ENCODE results near the gene OFD1.

GRCh38 chrX:13716905-13717304 is 17.6 kb upstream of the OFD1 start:
- no peak for TF ChIP-seq POLR2A (IDR thresholded peaks at IDR 0.05)
- TF ChIP-seq, protein P1, sequence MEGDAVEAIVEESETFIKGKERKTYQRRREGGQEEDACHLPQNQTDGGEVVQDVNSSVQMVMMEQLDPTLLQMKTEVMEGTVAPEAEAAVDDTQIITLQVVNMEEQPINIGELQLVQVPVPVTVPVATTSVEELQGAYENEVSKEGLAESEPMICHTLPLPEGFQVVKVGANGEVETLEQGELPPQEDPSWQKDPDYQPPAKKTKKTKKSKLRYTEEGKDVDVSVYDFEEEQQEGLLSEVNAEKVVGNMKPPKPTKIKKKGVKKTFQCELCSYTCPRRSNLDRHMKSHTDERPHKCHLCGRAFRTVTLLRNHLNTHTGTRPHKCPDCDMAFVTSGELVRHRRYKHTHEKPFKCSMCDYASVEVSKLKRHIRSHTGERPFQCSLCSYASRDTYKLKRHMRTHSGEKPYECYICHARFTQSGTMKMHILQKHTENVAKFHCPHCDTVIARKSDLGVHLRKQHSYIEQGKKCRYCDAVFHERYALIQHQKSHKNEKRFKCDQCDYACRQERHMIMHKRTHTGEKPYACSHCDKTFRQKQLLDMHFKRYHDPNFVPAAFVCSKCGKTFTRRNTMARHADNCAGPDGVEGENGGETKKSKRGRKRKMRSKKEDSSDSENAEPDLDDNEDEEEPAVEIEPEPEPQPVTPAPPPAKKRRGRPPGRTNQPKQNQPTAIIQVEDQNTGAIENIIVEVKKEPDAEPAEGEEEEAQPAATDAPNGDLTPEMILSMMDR (IDR thresholded peaks at IDR 0.05), result no peak

All from body of pancreas (tissue), 4 donors.